Left lung (tissue), 10 donors: Measurements from ENCODE around the gene AHSA1. TPM values are rescaled to one million over a fixed set of nuclear protein-coding genes. Genes with fewer than 3 reads are reported as not detected.

Experiments used
- ATAC-seq: fragments of 200-7000 bp; cut with Tn5 transposase; one replicate; pipeline ENCODE4 v1.9.1; 2020; ENCODE audit warnings: moderate library complexity
- DNase-seq, 4 donors: peaks; one replicate each; pipeline ENCODE4 v3.0.0-alpha.2; 2013 to 2020
- H3K27ac ChIP-seq, 2 donors: fragments of 200-600 bp; sonication (generic) in 1 of 2; one replicate each; pipeline versions ENCODE4 v1.5.0 to v1.8.0; 2020 to 2021
- H3K27me3 ChIP-seq, 2 donors: fragments of 200-600 bp; sonication (generic) in 1 of 2; one replicate each; pipeline versions ENCODE4 v1.5.0 to v1.8.0; 2020 to 2021
- H3K36me3 ChIP-seq, 2 donors: fragments of 200-600 bp; sonication (generic) in 1 of 2; one replicate each; pipeline versions ENCODE4 v1.5.0 to v1.8.0; 2020 to 2021
- H3K4me1 ChIP-seq, 2 donors: fragments of 200-600 bp; one replicate each; pipeline ENCODE4 v1.8.0; 2021
- H3K4me3 ChIP-seq, 2 donors: fragments of 200-600 bp; sonication (generic) in 1 of 2; one replicate each; pipeline versions ENCODE4 v1.5.0 to v1.8.0; 2020 to 2021; ENCODE audit warnings: mild to moderate bottlenecking in 1 of 2
- H3K9me3 ChIP-seq, 2 donors: fragments of 200-600 bp; sonication (generic) in 1 of 2; one replicate each; pipeline versions ENCODE4 v1.5.0 to v1.8.0; 2020 to 2021
- CTCF ChIP-seq, 2 donors: fragments of 200-600 bp; sonication (generic) in 1 of 2; IDR thresholded peaks; one replicate each; pipeline versions ENCODE4 v1.5.0 to v1.8.0; 2021; ENCODE audit warnings: antibody characterized with exemption in 2 of 2
- intact Hi-C, 2 donors: fragments of 100-400 bp; cut with DNase I; formaldehyde crosslinking; loops; one replicate each; pipeline versions ENCODE4 v1.11.2 to v1.14.2; 2022
- polyA plus RNA-seq, 6 donors: library from polyadenylated mRNA; unstranded; fragments of 120-200 nt; gene quantifications; one replicate each; pipeline ENCODE4 v1.2.1, GENCODE V29; 2013; ENCODE audit not compliant: insufficient read length in 6 of 6
- total RNA-seq, 2 donors: library from RNA; stranded (reverse); fragmentation: NEBNext Ultra II Directional; extraction: Animal tissue kit (Norgen Biotek cat#: 25700); gene quantifications; one replicate each; pipeline ENCODE4 v1.2.1, GENCODE V29; 2021
- donor health status: DM: no; HTN: yes; CAD: no.
- donor health status: DM: no; HTN: no; CAD: no.

The AHSA1 gene
- total and polyA plus RNA-seq, 8 donors = 111 to 203 (median 176) TPM

GRCh38 chr14:77498984-77499527, 41.2 kb downstream of the AHSA1 start:
- peaks cover 0 to 8% of the 10 kb centered on the region in 2 donors for H3K9me3 ChIP-seq
- H3K27ac ChIP-seq = no peak overlapping the region
- peaks cover 8 to 17% of the 10 kb centered on the region in 2 donors for H3K4me1 ChIP-seq
- peaks cover 18 to 51% of the 10 kb centered on the region in 2 donors for H3K27me3 ChIP-seq
- peak overlapping the region; percentile 25 to 42 for H3K4me3 ChIP-seq
- TF ChIP-seq CTCF (IDR thresholded peaks at IDR 0.05) = no peak
- ATAC-seq (no peak), DNase-seq (peak in 2 of 4 donors; percentile 17 to 77)
- H3K36me3 ChIP-seq = no peaks in the 10 kb centered on the region
- intact Hi-C loops = no loop called here

- DNase-seq (no peak), ATAC-seq (no peak)
These were observed 44.4 kb downstream of the AHSA1 start for GRCh38 chr14:77502109-77502782.

GRCh38 chr14:77503138-77503537, 45.2 kb downstream of the AHSA1 start:
- Histone ChIP-seq H3K27me3 (peaks cover 14 to 30% of the 10 kb centered on the region in 2 donors), H3K4me3 (no peak overlapping the region), H3K27ac (no peak overlapping the region), H3K9me3 (peaks cover 0 to 8% of the 10 kb centered on the region in 2 donors), H3K36me3 (peaks cover 0 to 24% of the 10 kb centered on the region in 2 donors), H3K4me1 (peaks cover 5 to 13% of the 10 kb centered on the region in 2 donors)
- intact Hi-C loops = no loop called here
- ATAC-seq (no peak), DNase-seq (no peak)
- TF ChIP-seq CTCF (IDR thresholded peaks at IDR 0.05) = no peak

More at GRCh38 chr14:77502109-77502782, 44.4 kb downstream of the AHSA1 start:
- TF ChIP-seq CTCF (IDR thresholded peaks at IDR 0.05) = no peak
- peaks cover 18 to 39% of the 10 kb centered on the region in 2 donors for H3K27me3 ChIP-seq
- intact Hi-C loops = no loop called here
- H3K9me3 ChIP-seq = peaks cover 0 to 8% of the 10 kb centered on the region in 2 donors
- H3K4me3 ChIP-seq = no peak overlapping the region
- H3K36me3 ChIP-seq = peaks cover 0 to 15% of the 10 kb centered on the region in 2 donors
- H3K4me1 ChIP-seq = peaks cover 8 to 17% of the 10 kb centered on the region in 2 donors
- H3K27ac ChIP-seq = no peak overlapping the region

GRCh38 chr14:77505031-77505430, 47.1 kb downstream of the AHSA1 start:
- no peak for ATAC-seq
- no peak overlapping the region for H3K27ac ChIP-seq
- H3K4me3 ChIP-seq = no peak overlapping the region
- H3K27me3 ChIP-seq = peaks cover 0 to 11% of the 10 kb centered on the region in 2 donors
- H3K36me3 ChIP-seq = peaks cover 0 to 42% of the 10 kb centered on the region in 2 donors
- DNase-seq = no peak
- peaks cover 0 to 8% of the 10 kb centered on the region in 2 donors for H3K9me3 ChIP-seq
- TF ChIP-seq CTCF (IDR thresholded peaks at IDR 0.05) = no peak
- no peaks in the 10 kb centered on the region for H3K4me1 ChIP-seq
- intact Hi-C loops = no loop called here

GRCh38 chr14:77507762-77508161, 49.9 kb downstream of the AHSA1 start:
- intact Hi-C loops = no loop called here
- Histone ChIP-seq H3K4me3 (no peak overlapping the region), H3K27ac (no peak overlapping the region), H3K36me3 (peaks cover 0 to 68% of the 10 kb centered on the region in 2 donors), H3K4me1 (no peaks in the 10 kb centered on the region), H3K27me3 (no peaks in the 10 kb centered on the region), H3K9me3 (peaks cover 0 to 8% of the 10 kb centered on the region in 2 donors)
- ATAC-seq (no peak), DNase-seq (no peak)
- TF ChIP-seq CTCF (IDR thresholded peaks at IDR 0.05) = no peak
